Panc1 (cell line): ENCODE measurements around the gene CHN1.

Experiments
- SIN3A ChIP-seq: IDR thresholded peaks from 2 replicates; pipeline ENCODE4 v1.6.1; 2012; ENCODE audit warnings: low read depth, mild to moderate bottlenecking, low read length, moderate library complexity, borderline replicate concordance; ENCODE audit not compliant: insufficient read depth
- TF ChIP-seq, protein P1 (sequence below): fragments of 450-650 bp; IDR thresholded peaks from 2 replicates; pipeline ENCODE4 v1.5.1; 2017; ENCODE audit warnings: mild to moderate bottlenecking
- TF ChIP-seq, protein P2 (sequence below), 2 experiments: IDR thresholded peaks; 2 replicates each; pipeline ENCODE4 v1.6.1; 2011 to 2012; ENCODE audit warnings: low read depth in 2 of 2, control low read depth in 1 of 2, low read length in 1 of 2, mild to moderate bottlenecking in 1 of 2, moderate library complexity in 1 of 2; ENCODE audit not compliant: insufficient read depth in 1 of 2

DNA sequence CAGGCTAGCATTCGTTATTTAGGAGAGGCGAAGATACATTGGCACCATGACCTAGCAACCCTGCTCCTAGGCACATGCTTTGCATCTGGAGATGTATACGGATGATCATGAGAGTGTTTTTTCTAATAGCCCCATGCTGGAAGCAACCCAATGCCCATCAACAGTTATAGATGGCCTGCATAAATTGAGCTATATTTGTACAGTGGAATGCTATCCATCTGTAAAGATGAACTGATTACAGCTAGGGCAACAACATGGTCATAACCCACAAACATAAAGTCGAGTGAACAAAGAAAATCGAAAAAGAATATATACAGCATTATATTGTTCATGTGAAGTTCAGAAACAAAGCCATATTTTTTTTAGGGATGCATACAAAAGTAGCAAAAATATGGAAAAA, 220.3 kb downstream of the CHN1 start:
- TF ChIP-seq, protein P1, sequence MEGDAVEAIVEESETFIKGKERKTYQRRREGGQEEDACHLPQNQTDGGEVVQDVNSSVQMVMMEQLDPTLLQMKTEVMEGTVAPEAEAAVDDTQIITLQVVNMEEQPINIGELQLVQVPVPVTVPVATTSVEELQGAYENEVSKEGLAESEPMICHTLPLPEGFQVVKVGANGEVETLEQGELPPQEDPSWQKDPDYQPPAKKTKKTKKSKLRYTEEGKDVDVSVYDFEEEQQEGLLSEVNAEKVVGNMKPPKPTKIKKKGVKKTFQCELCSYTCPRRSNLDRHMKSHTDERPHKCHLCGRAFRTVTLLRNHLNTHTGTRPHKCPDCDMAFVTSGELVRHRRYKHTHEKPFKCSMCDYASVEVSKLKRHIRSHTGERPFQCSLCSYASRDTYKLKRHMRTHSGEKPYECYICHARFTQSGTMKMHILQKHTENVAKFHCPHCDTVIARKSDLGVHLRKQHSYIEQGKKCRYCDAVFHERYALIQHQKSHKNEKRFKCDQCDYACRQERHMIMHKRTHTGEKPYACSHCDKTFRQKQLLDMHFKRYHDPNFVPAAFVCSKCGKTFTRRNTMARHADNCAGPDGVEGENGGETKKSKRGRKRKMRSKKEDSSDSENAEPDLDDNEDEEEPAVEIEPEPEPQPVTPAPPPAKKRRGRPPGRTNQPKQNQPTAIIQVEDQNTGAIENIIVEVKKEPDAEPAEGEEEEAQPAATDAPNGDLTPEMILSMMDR = no peak
- TF ChIP-seq, protein P2, sequence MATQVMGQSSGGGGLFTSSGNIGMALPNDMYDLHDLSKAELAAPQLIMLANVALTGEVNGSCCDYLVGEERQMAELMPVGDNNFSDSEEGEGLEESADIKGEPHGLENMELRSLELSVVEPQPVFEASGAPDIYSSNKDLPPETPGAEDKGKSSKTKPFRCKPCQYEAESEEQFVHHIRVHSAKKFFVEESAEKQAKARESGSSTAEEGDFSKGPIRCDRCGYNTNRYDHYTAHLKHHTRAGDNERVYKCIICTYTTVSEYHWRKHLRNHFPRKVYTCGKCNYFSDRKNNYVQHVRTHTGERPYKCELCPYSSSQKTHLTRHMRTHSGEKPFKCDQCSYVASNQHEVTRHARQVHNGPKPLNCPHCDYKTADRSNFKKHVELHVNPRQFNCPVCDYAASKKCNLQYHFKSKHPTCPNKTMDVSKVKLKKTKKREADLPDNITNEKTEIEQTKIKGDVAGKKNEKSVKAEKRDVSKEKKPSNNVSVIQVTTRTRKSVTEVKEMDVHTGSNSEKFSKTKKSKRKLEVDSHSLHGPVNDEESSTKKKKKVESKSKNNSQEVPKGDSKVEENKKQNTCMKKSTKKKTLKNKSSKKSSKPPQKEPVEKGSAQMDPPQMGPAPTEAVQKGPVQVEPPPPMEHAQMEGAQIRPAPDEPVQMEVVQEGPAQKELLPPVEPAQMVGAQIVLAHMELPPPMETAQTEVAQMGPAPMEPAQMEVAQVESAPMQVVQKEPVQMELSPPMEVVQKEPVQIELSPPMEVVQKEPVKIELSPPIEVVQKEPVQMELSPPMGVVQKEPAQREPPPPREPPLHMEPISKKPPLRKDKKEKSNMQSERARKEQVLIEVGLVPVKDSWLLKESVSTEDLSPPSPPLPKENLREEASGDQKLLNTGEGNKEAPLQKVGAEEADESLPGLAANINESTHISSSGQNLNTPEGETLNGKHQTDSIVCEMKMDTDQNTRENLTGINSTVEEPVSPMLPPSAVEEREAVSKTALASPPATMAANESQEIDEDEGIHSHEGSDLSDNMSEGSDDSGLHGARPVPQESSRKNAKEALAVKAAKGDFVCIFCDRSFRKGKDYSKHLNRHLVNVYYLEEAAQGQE (IDR thresholded peaks at IDR 0.05; ENCODE audit: insufficient read depth in 1 of 2, low read depth in 2 of 2, low read length in 1 of 2) = no peak
- TF ChIP-seq SIN3A = no peak
